Stimulated activated CD8-positive, alpha-beta memory T cell treated with anti-CD3 and anti-CD28 coated beads, Interleukin-4, amount 100 ng/mL, for 48 hours (primary cell): ENCODE results near the gene DKKL1.
"Not testable (repeated sequence)": the region's sequence is repeated elsewhere in the genome, so short reads cannot be mapped to it uniquely, and the experiment has no call there.

Experiments used
- DNase-seq: peaks from one replicate; pipeline ENCODE4 v3.0.0-alpha.2; 2020

The DKKL1 gene

GRCh38 chr19:49362048-49362928 lies 1.4 kb upstream of the DKKL1 start, which contains the start of gene TEAD2:
Gene TEAD2 (minus strand): TSS chr19:49362416. CDS start chr19:49360075, 2,341 bp downstream.
- no peak for DNase-seq

GRCh38 chr19:49362929-49363267 lies 779 bp upstream of the DKKL1 start:
- DNase-seq = no peak

GRCh38 chr19:49364083-49364737 lies 533 bp downstream of the DKKL1 start:
- no peak for DNase-seq

GRCh38 chr19:49366110-49366509 lies 2.4 kb downstream of the DKKL1 start:
- no peak for DNase-seq

- DNase-seq = no peak
Measured at GRCh38 chr19:49368711-49369358, 5.2 kb downstream of the DKKL1 start.

GRCh38 chr19:49371184-49371583 lies 7.5 kb downstream of the DKKL1 start:
- DNase-seq = no peak

- not testable (repeated sequence) for DNase-seq
Measured at GRCh38 chr19:49373174-49373573, 9.5 kb downstream of the DKKL1 start.

GRCh38 chr19:49374665-49375434 lies 11.2 kb downstream of the DKKL1 start:
- no peak for DNase-seq

- DNase-seq = no peak
Measured at GRCh38 chr19:49378512-49378911, 14.8 kb downstream of the DKKL1 start.

GRCh38 chr19:49380391-49380790 lies 16.7 kb downstream of the DKKL1 start:
- DNase-seq = no peak

- no peak for DNase-seq
Measured at GRCh38 chr19:49382639-49383038, 19.0 kb downstream of the DKKL1 start.

- no peak for DNase-seq
Measured at GRCh38 chr19:49383599-49383998, 19.9 kb downstream of the DKKL1 start.

- DNase-seq = peak; percentile 93
Measured at GRCh38 chr19:49387936-49388372, 24.3 kb downstream of the DKKL1 start, which contains the start of gene KASH5. Gene KASH5 (plus strand): TSS chr19:49388249. CDS start chr19:49390884, 2,635 bp downstream.

- no peak for DNase-seq
Measured at GRCh38 chr19:49389406-49389805, 25.7 kb downstream of the DKKL1 start.

GRCh38 chr19:49390131-49390928 lies 26.7 kb downstream of the DKKL1 start:
- no peak for DNase-seq

GRCh38 chr19:49390929-49391359 lies 27.3 kb downstream of the DKKL1 start:
- DNase-seq = no peak

GRCh38 chr19:49391581-49392399 lies 28.1 kb downstream of the DKKL1 start:
- DNase-seq = peak; percentile 83

- no peak for DNase-seq
Measured at GRCh38 chr19:49393881-49394280, 30.2 kb downstream of the DKKL1 start.

GRCh38 chr19:49395581-49396407 lies 32.1 kb downstream of the DKKL1 start:
- no peak for DNase-seq
